GM12875 (cell line): ENCODE results near the gene TAS2R7.
"Not testable (repeated sequence)": the region's sequence is repeated elsewhere in the genome, so short reads cannot be mapped to it uniquely, and the experiment has no call there.

ENCODE experiments used
- H3K4me3 ChIP-seq: one replicate; pipeline ENCODE4 v1.5.1; 2011; ENCODE audit warnings: low read depth, low read length, control low read depth
- CTCF ChIP-seq: IDR thresholded peaks from 2 replicates; pipeline ENCODE4 v1.5.1; 2011; ENCODE audit warnings: low read depth, mild to moderate bottlenecking, control low read depth, inconsistent platforms, low read length, moderate library complexity, borderline replicate concordance; ENCODE audit not compliant: insufficient read depth

TAS2R7 gene

DNA sequence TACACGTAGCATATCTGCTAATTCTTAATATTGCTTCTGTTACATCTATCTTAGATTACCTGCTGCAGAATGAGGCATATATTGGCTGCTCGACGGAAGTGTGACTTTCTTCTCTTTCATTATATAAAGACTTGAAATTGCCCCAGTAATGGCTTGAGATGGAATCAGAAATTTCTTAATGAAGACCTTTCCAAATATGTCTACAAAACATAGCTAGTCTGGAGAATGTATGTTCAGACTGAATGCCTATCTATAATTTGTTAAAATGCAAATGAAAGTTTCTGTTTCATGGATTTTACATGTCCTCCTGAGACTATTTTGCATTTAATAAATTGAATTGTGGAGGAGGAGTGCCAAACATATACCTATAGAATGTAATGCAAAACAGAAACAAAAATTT, 23.8 kb upstream of the TAS2R7 start, which contains the start of gene TAS2R10:
TSS of gene TAS2R10 (minus strand) at position 101 of the 400 bp plus-strand sequence. CDS start at position 12, 89 bp downstream.
- no peak for TF ChIP-seq CTCF
- no peak within 1 kb of the TSS for H3K4me3 ChIP-seq

- TF ChIP-seq CTCF: no peak
- no peak overlapping the region for H3K4me3 ChIP-seq
Observed at GRCh38 chr12:10824957-10825356, 22.5 kb upstream of the TAS2R7 start.

GRCh38 chr12:10811883-10812536, 9.6 kb upstream of the TAS2R7 start:
- no peak for TF ChIP-seq CTCF
- no peak overlapping the region for H3K4me3 ChIP-seq

DNA sequence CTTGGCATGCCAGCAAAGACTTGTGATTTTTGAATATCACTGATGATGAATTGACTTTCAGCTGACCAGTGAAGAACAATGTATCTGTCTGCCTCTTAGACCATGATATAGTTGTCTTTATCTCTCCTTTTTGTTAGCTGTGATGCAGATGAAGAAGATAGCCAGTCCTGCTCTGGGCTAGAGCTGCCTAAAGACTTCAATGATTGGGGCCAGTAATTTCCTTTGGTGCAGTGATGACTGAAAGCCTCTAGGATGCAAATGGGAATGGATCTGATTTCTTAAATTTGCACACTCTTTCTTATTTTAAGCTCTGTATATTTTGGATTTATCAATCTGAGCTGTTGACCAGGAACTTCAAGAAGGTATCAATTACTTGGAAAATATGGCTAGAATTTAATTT, 7.6 kb upstream of the TAS2R7 start, which contains the start of gene TAS2R9:
TSS of gene TAS2R9 (minus strand) at position 101 of the 400 bp plus-strand sequence. CDS start at position 8, 93 bp downstream.
- TF ChIP-seq CTCF: no peak
- H3K4me3 ChIP-seq: no peak within 1 kb of the TSS

DNA sequence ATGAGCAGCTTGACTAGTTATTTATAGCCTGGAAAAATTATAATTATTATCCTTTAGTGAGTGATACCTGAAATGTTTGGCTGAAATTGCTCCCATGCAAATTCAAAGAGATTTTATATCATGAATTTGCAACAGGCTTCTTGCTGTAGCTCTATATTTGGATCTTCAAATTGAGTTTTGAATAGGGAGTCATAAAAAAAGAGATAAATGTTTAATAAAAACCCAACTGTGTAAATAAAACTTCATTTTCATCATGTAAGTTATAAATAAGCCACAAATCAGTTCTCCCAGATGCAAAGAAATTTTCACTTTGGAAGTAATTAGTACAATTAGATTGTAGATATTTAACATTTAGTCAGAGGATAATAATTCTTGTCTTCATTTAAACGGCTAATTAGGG, 4.8 kb upstream of the TAS2R7 start, which contains the start of gene TAS2R8:
TSS of gene TAS2R8 (minus strand) at position 101 of the 400 bp plus-strand sequence. CDS start 306 bp downstream, outside the sequence.
- no peak for TF ChIP-seq CTCF
- no peak within 1 kb of the TSS for H3K4me3 ChIP-seq

DNA sequence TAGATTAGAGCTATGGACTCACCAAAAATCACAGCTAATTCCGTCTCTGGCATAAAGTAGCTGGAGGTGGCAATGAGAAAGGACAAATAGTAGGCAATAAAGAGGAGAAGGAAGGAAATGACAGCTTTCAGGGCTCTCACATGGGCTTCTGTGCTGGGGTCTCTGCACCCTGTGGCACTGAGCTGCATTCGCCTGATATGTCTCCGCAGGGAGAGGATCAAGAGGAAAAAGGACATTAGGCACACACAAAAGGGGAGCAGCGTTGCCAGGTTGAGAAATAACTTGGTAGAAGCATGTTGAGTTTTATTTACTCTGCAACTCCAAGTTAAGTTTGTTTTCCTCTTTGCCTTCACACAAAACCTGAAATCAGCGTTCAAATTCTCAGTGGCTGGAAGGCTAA, 686 bp downstream of the TAS2R7 start:
- no peak for TF ChIP-seq CTCF
- H3K4me3 ChIP-seq: no peak overlapping the region

- no peak for TF ChIP-seq CTCF
- H3K4me3 ChIP-seq: no peak overlapping the region
Observed at GRCh38 chr12:10794222-10794621, 8.2 kb downstream of the TAS2R7 start.

DNA sequence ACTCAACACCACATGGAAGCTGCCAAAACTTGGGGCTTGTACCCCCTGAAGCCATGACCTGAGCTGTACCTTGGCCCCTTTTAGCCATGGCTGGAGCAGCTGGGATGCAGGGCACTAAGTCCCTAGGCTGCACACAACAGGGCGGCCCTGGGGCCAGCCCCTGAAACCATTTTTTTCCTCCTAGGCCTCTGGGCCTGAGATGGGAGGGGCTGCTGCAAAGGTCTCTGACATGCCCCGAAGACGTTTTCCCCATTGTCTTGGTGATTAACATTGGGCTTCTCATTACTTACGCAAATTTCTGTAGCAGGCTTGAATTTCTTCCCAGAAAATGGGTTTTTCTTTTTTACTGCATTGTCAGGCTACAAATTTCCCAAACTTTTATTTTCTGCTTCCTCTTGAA, 10.7 kb downstream of the TAS2R7 start:
- H3K4me3 ChIP-seq: not testable (repeated sequence)
